HFF-Myc (cell line): ENCODE data around the gene PWWP2B.

Experiments used
- DNase-seq: peaks from one replicate; pipeline ENCODE4 v3.0.0-alpha.2; 2011; ENCODE audit warnings: low read depth; ENCODE audit errors: extremely low read depth
- H3K4me3 ChIP-seq: replicated peaks from 2 replicates; pipeline ENCODE4 v1.5.1; 2011; ENCODE audit warnings: low read depth, mild to moderate bottlenecking, control low read depth, low read length
- TF ChIP-seq, protein P1 (sequence below): IDR thresholded peaks from 2 replicates; pipeline ENCODE4 v1.5.1; 2012; ENCODE audit warnings: mild to moderate bottlenecking, low read depth, low read length, control low read depth; ENCODE audit errors: missing control alignments

The PWWP2B gene

GRCh38 chr10:132399117-132400035 lies 2.4 kb downstream of the PWWP2B start:
- TF ChIP-seq, protein P1, sequence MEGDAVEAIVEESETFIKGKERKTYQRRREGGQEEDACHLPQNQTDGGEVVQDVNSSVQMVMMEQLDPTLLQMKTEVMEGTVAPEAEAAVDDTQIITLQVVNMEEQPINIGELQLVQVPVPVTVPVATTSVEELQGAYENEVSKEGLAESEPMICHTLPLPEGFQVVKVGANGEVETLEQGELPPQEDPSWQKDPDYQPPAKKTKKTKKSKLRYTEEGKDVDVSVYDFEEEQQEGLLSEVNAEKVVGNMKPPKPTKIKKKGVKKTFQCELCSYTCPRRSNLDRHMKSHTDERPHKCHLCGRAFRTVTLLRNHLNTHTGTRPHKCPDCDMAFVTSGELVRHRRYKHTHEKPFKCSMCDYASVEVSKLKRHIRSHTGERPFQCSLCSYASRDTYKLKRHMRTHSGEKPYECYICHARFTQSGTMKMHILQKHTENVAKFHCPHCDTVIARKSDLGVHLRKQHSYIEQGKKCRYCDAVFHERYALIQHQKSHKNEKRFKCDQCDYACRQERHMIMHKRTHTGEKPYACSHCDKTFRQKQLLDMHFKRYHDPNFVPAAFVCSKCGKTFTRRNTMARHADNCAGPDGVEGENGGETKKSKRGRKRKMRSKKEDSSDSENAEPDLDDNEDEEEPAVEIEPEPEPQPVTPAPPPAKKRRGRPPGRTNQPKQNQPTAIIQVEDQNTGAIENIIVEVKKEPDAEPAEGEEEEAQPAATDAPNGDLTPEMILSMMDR: no peak
- DNase-seq: no peak
- no peak overlapping the region for H3K4me3 ChIP-seq

GRCh38 chr10:132400041-132400546 lies 3.1 kb downstream of the PWWP2B start:
- DNase-seq: no peak
- H3K4me3 ChIP-seq: no peak overlapping the region
- TF ChIP-seq, protein P1: no peak

- no peak overlapping the region for H3K4me3 ChIP-seq
- TF ChIP-seq, protein P1: no peak
- no peak for DNase-seq
These were observed 3.6 kb downstream of the PWWP2B start for GRCh38 chr10:132400547-132401151.

GRCh38 chr10:132401401-132402118 lies 4.6 kb downstream of the PWWP2B start:
- DNase-seq: no peak
- no peak overlapping the region for H3K4me3 ChIP-seq
- TF ChIP-seq, protein P1: no peak

- DNase-seq: no peak
- TF ChIP-seq, protein P1: no peak
- H3K4me3 ChIP-seq: no peak overlapping the region
These were observed 5.8 kb downstream of the PWWP2B start for GRCh38 chr10:132402781-132403241.

DNA sequence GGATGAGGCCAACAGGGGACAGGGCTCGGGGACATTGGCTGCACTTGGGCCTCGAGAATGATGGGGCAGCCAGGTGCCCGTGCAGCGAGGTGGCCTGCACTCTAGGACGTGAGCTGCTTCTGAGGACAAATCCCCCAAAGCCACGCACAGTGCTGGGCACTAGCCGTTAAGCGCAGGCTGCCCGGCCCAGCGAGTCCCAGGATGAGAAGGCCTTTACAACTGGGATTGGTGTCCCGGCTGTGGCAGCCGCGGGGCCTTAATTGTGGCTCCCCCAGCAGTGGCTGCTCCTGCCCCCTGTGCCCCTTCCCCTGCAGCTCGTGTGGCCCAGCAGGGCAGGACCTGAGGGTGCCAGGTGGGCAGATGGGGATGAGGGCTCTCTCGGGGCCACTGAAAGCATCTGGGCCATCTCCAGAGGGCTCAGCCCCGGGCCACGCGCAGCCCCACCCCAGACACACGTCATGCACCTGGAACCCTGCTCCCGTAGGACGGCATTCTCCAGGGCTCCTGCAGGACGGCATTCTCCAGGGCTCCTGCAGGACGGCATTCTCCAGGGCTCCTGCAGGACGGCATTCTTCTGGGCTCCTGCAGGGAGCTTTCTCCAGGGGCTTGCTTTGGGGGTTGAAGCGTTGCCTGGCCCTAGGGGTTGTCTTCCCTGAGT lies 6.6 kb downstream of the PWWP2B start:
- TF ChIP-seq, protein P1: no peak
- H3K4me3 ChIP-seq: no peak overlapping the region
- no peak for DNase-seq
